Measurements from ENCODE around the gene CATSPER1. TPM values are rescaled to one million over a fixed set of nuclear protein-coding genes. Genes with fewer than 3 reads are reported as not detected.
A peak's percentile ranks its signal among the peaks of the same experiment; 100 is the strongest.
"Not testable (repeated sequence)": the region's sequence is repeated elsewhere in the genome, so short reads cannot be mapped to it uniquely, and the experiment has no call there.

Gene CATSPER1
- total RNA-seq, 1 donor from 2014 or later = 0.29 TPM

DNA sequence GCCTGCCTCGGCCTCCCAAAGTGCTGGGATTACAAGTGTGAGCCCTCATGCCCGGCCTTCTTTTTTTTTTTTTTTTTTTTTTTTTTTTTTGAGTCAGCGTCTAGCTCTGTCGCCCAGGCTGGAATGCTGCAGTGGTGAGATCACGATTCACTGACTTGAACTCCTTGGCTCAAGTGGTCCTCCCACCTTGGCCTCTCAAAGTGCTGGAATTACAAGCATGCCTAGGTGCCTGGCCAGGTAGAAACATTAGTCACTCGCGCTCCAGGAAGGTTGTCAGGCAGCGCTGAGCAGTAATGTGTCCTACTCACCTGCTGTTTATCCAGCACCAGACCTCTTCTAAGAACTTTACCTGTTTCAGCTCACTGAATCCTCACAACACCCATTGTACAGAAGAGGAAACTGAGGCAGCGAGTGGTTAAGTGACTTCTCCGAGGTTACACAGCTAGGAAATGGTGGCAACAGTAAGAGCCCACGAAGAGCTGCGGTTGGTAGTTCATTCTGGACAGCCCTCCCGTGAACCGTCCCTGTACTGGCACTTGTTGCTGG is 15.0 kb downstream of the CATSPER1 start:
- Histone ChIP-seq H3K36me3 (ENCODE audit: control insufficient read depth, insufficient read depth, low read length) (no peaks in the 10 kb centered on the region), H3K4me3 (ENCODE audit: low read depth, low read length) (no peak overlapping the region), H3K27me3 (ENCODE audit: control insufficient read depth, insufficient read depth, low read length) (peaks cover 2% of the 10 kb centered on the region)
- TF ChIP-seq, protein P1, sequence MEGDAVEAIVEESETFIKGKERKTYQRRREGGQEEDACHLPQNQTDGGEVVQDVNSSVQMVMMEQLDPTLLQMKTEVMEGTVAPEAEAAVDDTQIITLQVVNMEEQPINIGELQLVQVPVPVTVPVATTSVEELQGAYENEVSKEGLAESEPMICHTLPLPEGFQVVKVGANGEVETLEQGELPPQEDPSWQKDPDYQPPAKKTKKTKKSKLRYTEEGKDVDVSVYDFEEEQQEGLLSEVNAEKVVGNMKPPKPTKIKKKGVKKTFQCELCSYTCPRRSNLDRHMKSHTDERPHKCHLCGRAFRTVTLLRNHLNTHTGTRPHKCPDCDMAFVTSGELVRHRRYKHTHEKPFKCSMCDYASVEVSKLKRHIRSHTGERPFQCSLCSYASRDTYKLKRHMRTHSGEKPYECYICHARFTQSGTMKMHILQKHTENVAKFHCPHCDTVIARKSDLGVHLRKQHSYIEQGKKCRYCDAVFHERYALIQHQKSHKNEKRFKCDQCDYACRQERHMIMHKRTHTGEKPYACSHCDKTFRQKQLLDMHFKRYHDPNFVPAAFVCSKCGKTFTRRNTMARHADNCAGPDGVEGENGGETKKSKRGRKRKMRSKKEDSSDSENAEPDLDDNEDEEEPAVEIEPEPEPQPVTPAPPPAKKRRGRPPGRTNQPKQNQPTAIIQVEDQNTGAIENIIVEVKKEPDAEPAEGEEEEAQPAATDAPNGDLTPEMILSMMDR (IDR thresholded peaks at IDR 0.05; ENCODE audit: insufficient read depth, low read length, poor library complexity, severe bottlenecking) = no peak
- DNase-seq (ENCODE audit: low read depth) = peak; percentile 89

DNA sequence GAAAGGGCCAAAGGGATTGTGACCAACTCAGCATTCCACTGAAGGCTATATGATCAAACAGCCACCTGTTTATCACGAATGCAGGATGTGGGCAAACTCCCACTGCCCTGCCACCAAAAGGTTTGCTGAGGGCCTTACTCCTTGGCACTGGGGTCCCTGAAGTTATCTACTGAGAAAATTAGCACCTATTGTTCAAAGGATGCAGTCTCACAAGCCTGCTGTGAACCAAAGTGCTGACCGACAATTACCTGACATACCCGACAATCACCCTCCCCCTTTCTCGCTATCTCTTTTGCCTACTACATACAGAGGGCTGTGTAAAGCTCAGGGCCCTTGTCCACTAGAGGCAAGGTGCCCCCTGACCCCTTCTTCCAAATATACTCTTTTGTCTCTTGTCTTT is 16.2 kb downstream of the CATSPER1 start:
- H3K36me3 ChIP-seq (ENCODE audit: control insufficient read depth, insufficient read depth, low read length); H3K4me3 ChIP-seq (ENCODE audit: low read depth, low read length); H3K27me3 ChIP-seq (ENCODE audit: control insufficient read depth, insufficient read depth, low read length); DNase-seq (ENCODE audit: low read depth): not testable (repeated sequence)

DNA sequence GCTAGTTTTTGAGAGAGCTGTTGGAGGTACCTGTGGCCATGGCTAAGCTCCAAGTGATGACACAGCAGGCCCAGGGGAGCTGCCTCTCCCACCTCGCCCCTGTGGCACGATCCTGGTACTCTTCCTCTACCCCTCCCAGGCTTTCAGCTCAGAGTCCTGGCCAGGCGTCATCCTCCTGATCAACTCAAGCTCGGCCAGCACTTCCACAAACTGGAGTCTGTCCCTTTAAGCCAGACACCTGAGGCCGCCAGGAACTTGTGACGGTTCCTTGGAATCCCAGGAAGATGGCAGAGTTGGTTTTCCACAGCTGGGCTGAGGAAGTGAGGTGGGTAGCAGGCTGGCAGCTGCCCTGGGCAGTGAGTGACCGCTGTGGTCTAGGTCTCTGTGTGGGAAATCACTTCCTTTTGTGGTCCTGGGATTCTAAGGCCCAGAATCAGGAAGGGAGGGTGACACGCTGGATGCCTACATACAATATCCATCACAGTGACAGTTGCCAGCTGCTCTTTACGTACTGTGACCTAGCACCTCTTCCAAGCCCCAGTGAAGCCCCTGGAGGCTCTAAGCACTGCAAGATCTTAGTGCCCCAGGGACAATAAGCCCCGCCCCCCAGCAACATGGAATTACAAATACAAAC is 17.7 kb downstream of the CATSPER1 start:
- TF ChIP-seq, protein P1 (IDR thresholded peaks at IDR 0.05; ENCODE audit: insufficient read depth, low read length, poor library complexity, severe bottlenecking) = no peak
- H3K36me3 ChIP-seq (ENCODE audit: control insufficient read depth, insufficient read depth, low read length) = no peaks in the 10 kb centered on the region
- no peak for DNase-seq (ENCODE audit: low read depth)
- H3K27me3 ChIP-seq (ENCODE audit: control insufficient read depth, insufficient read depth, low read length) = peaks cover 2% of the 10 kb centered on the region
- no peak overlapping the region for H3K4me3 ChIP-seq (ENCODE audit: low read depth, low read length)

DNA sequence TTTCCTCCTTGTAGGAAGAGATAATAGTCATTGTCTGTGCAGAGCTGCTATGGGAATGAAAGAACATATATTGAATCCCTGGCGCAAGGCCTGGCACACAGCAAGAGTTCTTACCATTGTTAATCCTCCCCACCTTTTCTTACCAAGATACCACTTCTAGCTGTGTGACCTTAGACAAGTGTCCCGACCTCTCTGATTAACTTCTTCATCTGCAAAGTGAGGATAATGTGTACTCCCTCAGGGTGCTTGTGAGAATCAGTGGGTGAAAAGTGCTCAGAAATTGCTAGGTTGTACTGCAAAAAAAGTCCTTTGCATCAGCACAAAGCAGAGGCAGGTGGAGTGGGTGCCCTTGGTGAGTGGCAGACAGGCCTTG is 18.2 kb downstream of the CATSPER1 start:
- TF ChIP-seq, protein P1 (IDR thresholded peaks at IDR 0.05; ENCODE audit: insufficient read depth, low read length, poor library complexity, severe bottlenecking) = no peak
- Histone ChIP-seq H3K27me3 (ENCODE audit: control insufficient read depth, insufficient read depth, low read length) (peaks cover 2% of the 10 kb centered on the region), H3K4me3 (ENCODE audit: low read depth, low read length) (no peak overlapping the region), H3K36me3 (ENCODE audit: control insufficient read depth, insufficient read depth, low read length) (no peaks in the 10 kb centered on the region)
- no peak for DNase-seq (ENCODE audit: low read depth)

DNA sequence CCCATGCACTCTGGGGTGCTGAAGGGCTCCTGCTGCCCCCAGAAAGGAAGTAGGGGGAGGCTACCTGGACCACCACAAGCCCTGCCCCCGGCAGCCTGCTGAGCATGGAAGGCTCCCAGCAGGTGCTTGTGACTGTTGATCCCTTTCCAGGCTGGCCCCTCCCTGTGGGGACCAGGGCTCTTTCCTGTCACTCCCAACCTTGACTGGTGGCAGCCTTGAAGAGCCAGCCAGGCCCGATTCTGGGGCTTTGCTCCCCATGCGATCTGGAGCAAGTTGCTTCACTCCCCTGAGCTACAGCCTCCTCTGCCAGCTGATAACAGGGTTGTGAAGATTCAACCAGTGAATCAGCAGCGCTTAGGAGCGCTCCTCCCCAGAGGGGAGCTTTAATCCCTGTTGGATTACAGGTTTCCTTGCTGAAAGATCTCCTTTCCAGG is 19.1 kb downstream of the CATSPER1 start:
- TF ChIP-seq, protein P1 (IDR thresholded peaks at IDR 0.05; ENCODE audit: insufficient read depth, low read length, poor library complexity, severe bottlenecking) = no peak
- peaks cover 2% of the 10 kb centered on the region for H3K27me3 ChIP-seq (ENCODE audit: control insufficient read depth, insufficient read depth, low read length)
- DNase-seq (ENCODE audit: low read depth) = no peak
- H3K36me3 ChIP-seq (ENCODE audit: control insufficient read depth, insufficient read depth, low read length) = no peaks in the 10 kb centered on the region
- H3K4me3 ChIP-seq (ENCODE audit: low read depth, low read length) = no peak overlapping the region

DNA sequence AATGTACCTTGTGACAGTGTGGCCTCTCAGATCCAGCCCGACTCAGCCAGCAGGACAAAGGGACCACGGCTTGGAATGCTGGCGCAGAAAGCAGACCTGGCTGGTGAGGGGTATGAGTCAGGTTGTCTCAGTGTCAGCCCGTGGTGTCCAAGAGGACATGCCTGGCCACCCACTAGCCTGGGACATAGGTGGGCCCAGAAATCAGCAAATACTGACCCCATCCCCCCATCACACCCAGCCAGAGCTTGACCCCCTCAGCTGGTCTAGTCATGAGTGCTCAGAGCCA is 19.4 kb downstream of the CATSPER1 start:
- DNase-seq (ENCODE audit: low read depth) = no peak
- Histone ChIP-seq H3K4me3 (ENCODE audit: low read depth, low read length) (no peak overlapping the region), H3K36me3 (ENCODE audit: control insufficient read depth, insufficient read depth, low read length) (no peaks in the 10 kb centered on the region), H3K27me3 (ENCODE audit: control insufficient read depth, insufficient read depth, low read length) (no peaks in the 10 kb centered on the region)
- TF ChIP-seq, protein P1 (IDR thresholded peaks at IDR 0.05; ENCODE audit: insufficient read depth, low read length, poor library complexity, severe bottlenecking) = no peak

Measured in kidney epithelial cell (primary cell).